ENCODE data around the gene COQ8A. TPM values are rescaled to one million over a fixed set of nuclear protein-coding genes. Genes with fewer than 3 reads are reported as not detected.

The COQ8A gene
- total RNA-seq, 1 experiment from 2014 or later, result 35.3 TPM

- no peak overlapping the region for H3K27ac ChIP-seq (ENCODE audit: low read depth, low read length)
- H3K4me2 ChIP-seq (ENCODE audit: low read length), result no peak overlapping the region
- no peak for DNase-seq (ENCODE audit: low read depth, low spot score)
- no peak for ATAC-seq
- H3K9ac ChIP-seq (ENCODE audit: low read length), result no peak overlapping the region
- H2AFZ ChIP-seq (ENCODE audit: low read depth, low read length, poor library complexity, severe bottlenecking), result no peak overlapping the region
- H4K20me1 ChIP-seq (ENCODE audit: insufficient read depth), result no peaks in the 10 kb centered on the region
- no peaks in the 10 kb centered on the region for H3K36me3 ChIP-seq (ENCODE audit: control insufficient read depth in 1 of 2, insufficient read depth in 2 of 2, low read length in 2 of 2)
- ChIA-PET POLR2A (no interaction called here), RAD21 (ENCODE audit: low non-redundant PET in 1 of 2, low total read pairs in 2 of 2, uncharacterized antibody in 2 of 2, unreplicated experiment in 2 of 2) (no interaction called here), CTCF (no interaction called here)
- H3K27me3 ChIP-seq (ENCODE audit: insufficient read depth, low read length), result no peaks in the 10 kb centered on the region
- no TSS peak for BruUV-seq (replicated peaks)
- H3K9me2 ChIP-seq (ENCODE audit: insufficient read depth), result no peaks in the 10 kb centered on the region
- no peaks in the 10 kb centered on the region for H3K4me1 ChIP-seq (ENCODE audit: control insufficient read depth in 1 of 2, insufficient read depth in 2 of 2, low read length in 2 of 2)
- peaks cover 3% of the 10 kb centered on the region; the same call in 1 of the 2 replicates for H3K79me2 ChIP-seq (ENCODE audit: insufficient read depth, low read length)
- H3K9me3 ChIP-seq (ENCODE audit: control insufficient read depth in 1 of 2, insufficient read depth in 1 of 2, low read depth in 1 of 2, low read length in 2 of 2), result peaks cover 0 to 5% of the 10 kb centered on the region in 2 experiments; a peak in 1 of 4 replicates
- no peak overlapping the region for H3K4me3 ChIP-seq (replicated peaks in 1 of 2; ENCODE audit: low read depth in 1 of 2, low read length in 2 of 2)
- intact Hi-C loops (cut with micrococcal nuclease), result no loop called here
- no peak for TF ChIP-seq FOSL1 (IDR thresholded peaks at IDR 0.05; ENCODE audit: low read depth)
- no peak for TF ChIP-seq EZH2phosphoT487 (IDR thresholded peaks at IDR 0.05; ENCODE audit: borderline replicate concordance)
- TF ChIP-seq, protein P1, sequence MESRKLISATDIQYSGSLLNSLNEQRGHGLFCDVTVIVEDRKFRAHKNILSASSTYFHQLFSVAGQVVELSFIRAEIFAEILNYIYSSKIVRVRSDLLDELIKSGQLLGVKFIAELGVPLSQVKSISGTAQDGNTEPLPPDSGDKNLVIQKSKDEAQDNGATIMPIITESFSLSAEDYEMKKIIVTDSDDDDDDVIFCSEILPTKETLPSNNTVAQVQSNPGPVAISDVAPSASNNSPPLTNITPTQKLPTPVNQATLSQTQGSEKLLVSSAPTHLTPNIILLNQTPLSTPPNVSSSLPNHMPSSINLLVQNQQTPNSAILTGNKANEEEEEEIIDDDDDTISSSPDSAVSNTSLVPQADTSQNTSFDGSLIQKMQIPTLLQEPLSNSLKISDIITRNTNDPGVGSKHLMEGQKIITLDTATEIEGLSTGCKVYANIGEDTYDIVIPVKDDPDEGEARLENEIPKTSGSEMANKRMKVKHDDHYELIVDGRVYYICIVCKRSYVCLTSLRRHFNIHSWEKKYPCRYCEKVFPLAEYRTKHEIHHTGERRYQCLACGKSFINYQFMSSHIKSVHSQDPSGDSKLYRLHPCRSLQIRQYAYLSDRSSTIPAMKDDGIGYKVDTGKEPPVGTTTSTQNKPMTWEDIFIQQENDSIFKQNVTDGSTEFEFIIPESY (IDR thresholded peaks at IDR 0.05; ENCODE audit: extremely low read depth, insufficient replicate concordance, low read length), result no peak
- no peak for TF ChIP-seq SRF (IDR thresholded peaks at IDR 0.05; ENCODE audit: low read depth)
Observed at GRCh38 chr1:226960256-226960655, 20.2 kb downstream of the COQ8A start.

DNA sequence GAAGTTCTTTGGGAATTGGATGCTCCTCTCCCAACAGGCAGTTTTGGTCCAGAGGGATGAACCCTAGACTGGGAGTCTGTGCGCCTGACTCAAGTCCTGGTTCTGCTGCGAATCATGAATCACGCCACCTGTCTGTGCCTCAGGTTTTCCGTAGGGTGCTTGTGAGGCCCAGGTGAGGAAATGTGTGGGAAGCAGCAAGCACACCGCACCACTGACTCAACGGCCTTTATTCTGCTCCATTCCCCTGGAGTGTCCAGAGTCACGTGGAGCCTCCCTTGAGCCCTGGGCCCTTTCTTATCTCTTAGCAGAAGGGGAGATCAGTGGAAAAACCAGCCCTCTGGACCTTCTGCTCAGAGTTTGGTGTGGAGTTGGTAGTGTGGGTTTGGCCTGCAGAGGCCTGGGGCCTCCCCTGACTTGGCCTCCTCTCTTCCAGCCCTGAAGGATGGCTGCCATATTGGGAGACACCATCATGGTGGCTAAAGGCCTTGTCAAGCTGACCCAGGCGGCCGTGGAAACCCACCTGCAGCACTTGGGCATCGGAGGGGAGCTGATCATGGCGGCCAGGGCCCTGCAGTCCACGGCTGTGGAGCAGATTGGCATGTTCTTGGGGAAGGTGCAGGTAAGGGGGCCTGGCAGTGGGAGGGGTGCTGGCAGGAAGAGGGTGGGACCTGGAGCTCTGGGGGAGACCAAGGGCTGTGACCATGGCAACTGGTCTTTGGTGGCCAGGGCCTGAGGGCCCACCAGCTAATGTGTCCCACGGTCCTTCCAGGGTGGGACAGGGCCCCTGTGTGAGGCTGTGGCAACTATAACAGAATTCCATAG lies 21.1 kb downstream of the COQ8A start:
- no peaks in the 10 kb centered on the region for H3K4me1 ChIP-seq (ENCODE audit: control insufficient read depth in 1 of 2, insufficient read depth in 2 of 2, low read length in 2 of 2)
- DNase-seq (ENCODE audit: low read depth, low spot score) (no peak), ATAC-seq (no peak)
- H3K9me2 ChIP-seq (ENCODE audit: insufficient read depth), result no peaks in the 10 kb centered on the region
- H3K4me2 ChIP-seq (ENCODE audit: low read length), result no peak overlapping the region
- no peak overlapping the region for H3K4me3 ChIP-seq (replicated peaks in 1 of 2; ENCODE audit: low read depth in 1 of 2, low read length in 2 of 2)
- peaks cover 0 to 5% of the 10 kb centered on the region in 2 experiments; a peak in 1 of 4 replicates for H3K9me3 ChIP-seq (ENCODE audit: control insufficient read depth in 1 of 2, insufficient read depth in 1 of 2, low read depth in 1 of 2, low read length in 2 of 2)
- TF ChIP-seq EZH2phosphoT487 (IDR thresholded peaks at IDR 0.05; ENCODE audit: borderline replicate concordance), result no peak
- no peak for TF ChIP-seq POLR2AphosphoS5 (IDR thresholded peaks at IDR 0.05; ENCODE audit: low read depth, low read length)
- TF ChIP-seq FOSL1 (IDR thresholded peaks at IDR 0.05; ENCODE audit: low read depth), result no peak
- H3K27ac ChIP-seq (ENCODE audit: low read depth, low read length), result no peak overlapping the region
- ChIA-PET POLR2A (no interaction called here), RAD21 (ENCODE audit: low non-redundant PET in 1 of 2, low total read pairs in 2 of 2, uncharacterized antibody in 2 of 2, unreplicated experiment in 2 of 2) (no interaction called here), CTCF (no interaction called here)
- H2AFZ ChIP-seq (ENCODE audit: low read depth, low read length, poor library complexity, severe bottlenecking), result no peak overlapping the region
- H3K36me3 ChIP-seq (ENCODE audit: control insufficient read depth in 1 of 2, insufficient read depth in 2 of 2, low read length in 2 of 2), result no peaks in the 10 kb centered on the region
- no peaks in the 10 kb centered on the region for H3K27me3 ChIP-seq (ENCODE audit: insufficient read depth, low read length)
- H3K79me2 ChIP-seq (ENCODE audit: insufficient read depth, low read length), result peaks cover 3% of the 10 kb centered on the region; the same call in 1 of the 2 replicates
- intact Hi-C loops (cut with micrococcal nuclease), result no loop called here
- BruUV-seq (replicated peaks), result no TSS peak
- no peak overlapping the region for H3K9ac ChIP-seq (ENCODE audit: low read length)
- no peaks in the 10 kb centered on the region for H4K20me1 ChIP-seq (ENCODE audit: insufficient read depth)
